ENCODE data around the gene CHRM5. TPM values are rescaled to one million over a fixed set of nuclear protein-coding genes. Genes with fewer than 3 reads are reported as not detected.

CHRM5 gene
- total and polyA plus RNA-seq, 9 of the 15 experiments (the other 6 are each of a cell fraction or from before 2014, with no cell fraction given): not detected

- no peak for TF ChIP-seq CHD4 (IDR thresholded peaks at IDR 0.05; ENCODE audit: insufficient read depth, insufficient replicate concordance, low read depth, low read length, poor library complexity, severe bottlenecking)
- TF ChIP-seq EHMT2 (IDR thresholded peaks at IDR 0.05): no peak
These were observed 138.1 kb downstream of the CHRM5 start (continued) for GRCh38 chr15:34106423-34106822.

GRCh38 chr15:34107315-34107714 is 139.0 kb downstream of the CHRM5 start:
- intact Hi-C loops (cut with micrococcal nuclease): no loop called here
- Histone ChIP-seq H3K4me2 (ENCODE audit: insufficient read depth, low read length) (no peak overlapping the region), H3K27me3 (ENCODE audit: control insufficient read depth in 2 of 2, insufficient read depth in 2 of 2, low read length in 2 of 2) (no peaks in the 10 kb centered on the region), H3K9me1 (ENCODE audit: control insufficient read depth, insufficient read depth, low read length) (no peaks in the 10 kb centered on the region), H3K36me3 (ENCODE audit: control insufficient read depth, insufficient read depth, low read length) (peaks cover 8% of the 10 kb centered on the region; the same call in 2 of the 3 replicates), H3K9me3 (replicated peaks; ENCODE audit: control insufficient read depth, insufficient read depth, low read depth, low read length) (no peaks in the 10 kb centered on the region; the same call in 1 of the 2 replicates), H3K4me1 (replicated peaks in 1 of 2; ENCODE audit: control insufficient read depth in 2 of 2, insufficient read depth in 2 of 2, low read length in 2 of 2) (peaks cover 0 to 3% of the 10 kb centered on the region in 2 experiments; a peak in 1 of 5 replicates), H3K27ac (ENCODE audit: extremely low read depth, low read depth, low read length) (no peak overlapping the region), H2AFZ (ENCODE audit: low read depth, low read length) (no peak overlapping the region), H3K4me3 (no peak overlapping the region), H3K9ac (ENCODE audit: insufficient read depth in 1 of 2, low read depth in 2 of 2, low read length in 2 of 2) (no peak overlapping the region), H4K20me1 (replicated peaks; ENCODE audit: control insufficient read depth, insufficient read depth, low read length) (no peaks in the 10 kb centered on the region), H3K79me2 (ENCODE audit: control insufficient read depth, insufficient read depth, low read length) (peaks cover 8% of the 10 kb centered on the region; the same call in 2 of the 3 replicates)
- FAIRE-seq (no peak), DNase-seq (ENCODE audit: extremely low read depth in 1 of 4, low spot score in 3 of 4) (no peak), ATAC-seq (no peak)
- in situ Hi-C loops (cut with MboI): no loop called here
- ChIA-PET CTCF (ENCODE audit: low intra/inter-chr PET ratio) (no interaction called here), POLR2A (interaction anchor here (0.9 to 1.0 kb wide), 2 partner anchors 12 to 33 kb away, joined by 3 read pairs; no protein-coding TSS in a partner anchor)
- WGBS (ENCODE audit: insufficient coverage, low coverage, missing lambda C conversion rate): 69% methylated on average over 2 of the region's 2 CpGs
- TF ChIP-seq, protein P1, sequence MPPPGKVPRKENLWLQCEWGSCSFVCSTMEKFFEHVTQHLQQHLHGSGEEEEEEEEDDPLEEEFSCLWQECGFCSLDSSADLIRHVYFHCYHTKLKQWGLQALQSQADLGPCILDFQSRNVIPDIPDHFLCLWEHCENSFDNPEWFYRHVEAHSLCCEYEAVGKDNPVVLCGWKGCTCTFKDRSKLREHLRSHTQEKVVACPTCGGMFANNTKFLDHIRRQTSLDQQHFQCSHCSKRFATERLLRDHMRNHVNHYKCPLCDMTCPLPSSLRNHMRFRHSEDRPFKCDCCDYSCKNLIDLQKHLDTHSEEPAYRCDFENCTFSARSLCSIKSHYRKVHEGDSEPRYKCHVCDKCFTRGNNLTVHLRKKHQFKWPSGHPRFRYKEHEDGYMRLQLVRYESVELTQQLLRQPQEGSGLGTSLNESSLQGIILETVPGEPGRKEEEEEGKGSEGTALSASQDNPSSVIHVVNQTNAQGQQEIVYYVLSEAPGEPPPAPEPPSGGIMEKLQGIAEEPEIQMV (tag; conservative IDR thresholded peaks at IDR 0.05; ENCODE audit: low read depth): no peak
- TF ChIP-seq FOSL1 (tag; conservative IDR thresholded peaks at IDR 0.05) (no peak), ZNF316 (IDR thresholded peaks at IDR 0.05) (no peak), GTF2F1 (IDR thresholded peaks at IDR 0.05; ENCODE audit: low read depth, low read length) (no peak), CEBPG (CRISPR knock-in tag; IDR thresholded peaks at IDR 0.05) (no peak), CEBPG (tag; conservative IDR thresholded peaks at IDR 0.05 in 1 of 2, IDR thresholded peaks at IDR 0.05 in 1 of 2) (peak in 1 of 2 experiments; percentile 37; a peak in 1 of 4 replicates), RBM22 (IDR thresholded peaks at IDR 0.05; ENCODE audit: low read depth, low read length, poor library complexity, severe bottlenecking) (no peak), ZNF311 (CRISPR knock-in tag; IDR thresholded peaks at IDR 0.05) (no peak), C11orf30 (IDR thresholded peaks at IDR 0.05; ENCODE audit: low read depth) (peak; percentile 16; the same call in 1 of the 2 replicates), CEBPB (tag; IDR thresholded peaks at IDR 0.05) (peak; percentile 84), WHSC1 (IDR thresholded peaks at IDR 0.05; ENCODE audit: low read length) (no peak)
- TF ChIP-seq, protein P2, sequence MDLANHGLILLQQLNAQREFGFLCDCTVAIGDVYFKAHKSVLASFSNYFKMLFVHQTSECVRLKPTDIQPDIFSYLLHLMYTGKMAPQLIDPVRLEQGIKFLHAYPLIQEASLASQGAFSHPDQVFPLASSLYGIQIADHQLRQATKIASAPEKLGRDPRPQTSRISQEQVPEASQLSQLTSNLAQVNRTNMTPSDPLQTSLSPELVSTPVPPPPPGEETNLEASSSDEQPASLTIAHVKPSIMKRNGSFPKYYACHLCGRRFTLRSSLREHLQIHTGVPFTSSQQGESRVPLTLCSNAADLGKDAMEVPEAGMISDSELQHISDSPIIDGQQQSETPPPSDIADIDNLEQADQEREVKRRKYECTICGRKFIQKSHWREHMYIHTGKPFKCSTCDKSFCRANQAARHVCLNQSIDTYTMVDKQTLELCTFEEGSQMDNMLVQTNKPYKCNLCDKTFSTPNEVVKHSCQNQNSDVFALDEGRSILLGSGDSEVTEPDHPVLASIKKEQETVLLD (IDR thresholded peaks at IDR 0.05): no peak
- TF ChIP-seq, protein P3, sequence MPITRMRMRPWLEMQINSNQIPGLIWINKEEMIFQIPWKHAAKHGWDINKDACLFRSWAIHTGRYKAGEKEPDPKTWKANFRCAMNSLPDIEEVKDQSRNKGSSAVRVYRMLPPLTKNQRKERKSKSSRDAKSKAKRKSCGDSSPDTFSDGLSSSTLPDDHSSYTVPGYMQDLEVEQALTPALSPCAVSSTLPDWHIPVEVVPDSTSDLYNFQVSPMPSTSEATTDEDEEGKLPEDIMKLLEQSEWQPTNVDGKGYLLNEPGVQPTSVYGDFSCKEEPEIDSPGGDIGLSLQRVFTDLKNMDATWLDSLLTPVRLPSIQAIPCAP (CRISPR knock-in tag; IDR thresholded peaks at IDR 0.05; ENCODE audit: borderline replicate concordance): no peak
- no TSS peak for BruUV-seq (replicated peaks)

Measured in K562 (cell line).